ENCODE measurements around the gene TOMM6.

TOMM6 gene

GRCh38 chr6:41770381-41771057, 17.0 kb upstream of the TOMM6 start:
- TF ChIP-seq CTCF (conservative IDR thresholded peaks at IDR 0.05; ENCODE audit: low read depth), result no peak
- DNase-seq (ENCODE audit: low spot score), result no peak
- ChIA-PET POLR2A (ENCODE audit: low non-redundant PET) (no interaction called here), CTCF (interaction anchor here (1.0 kb wide), 1 partner anchor 16 kb away, joined by 3 read pairs; no protein-coding TSS in a partner anchor)
- H3K27ac ChIP-seq, result no peak overlapping the region; the same call in 1 of the 2 replicates

GRCh38 chr6:41771058-41771983, 16.2 kb upstream of the TOMM6 start:
- no peak overlapping the region for H3K27ac ChIP-seq
- TF ChIP-seq CTCF (conservative IDR thresholded peaks at IDR 0.05; ENCODE audit: low read depth), result no peak
- DNase-seq (ENCODE audit: low spot score), result no peak
- POLR2A ChIA-PET (ENCODE audit: low non-redundant PET), result no interaction called here
- CTCF ChIA-PET, result no interaction called here

GRCh38 chr6:41774841-41775240, 12.7 kb upstream of the TOMM6 start:
- H3K27ac ChIP-seq, result no peak overlapping the region
- ChIA-PET POLR2A (ENCODE audit: low non-redundant PET) (no interaction called here), CTCF (interaction anchor here (0.6 kb wide), 2 partner anchors 407 to 471 kb away, joined by 3 read pairs; no protein-coding TSS in a partner anchor)
- TF ChIP-seq CTCF (conservative IDR thresholded peaks at IDR 0.05; ENCODE audit: low read depth), result no peak
- DNase-seq (ENCODE audit: low spot score), result no peak

GRCh38 chr6:41775293-41775882, 12.1 kb upstream of the TOMM6 start:
- no peak for DNase-seq (ENCODE audit: low spot score)

GRCh38 chr6:41777551-41778285, 9.8 kb upstream of the TOMM6 start:
- ChIA-PET CTCF (interaction anchor here (0.9 kb wide), 1 partner anchor 41 kb away, joined by 5 read pairs; no protein-coding TSS in a partner anchor), POLR2A (ENCODE audit: low non-redundant PET) (no interaction called here)
- no peak for DNase-seq (ENCODE audit: low spot score)
- no peak overlapping the region for H3K27ac ChIP-seq
- no peak for TF ChIP-seq CTCF (conservative IDR thresholded peaks at IDR 0.05; ENCODE audit: low read depth)

More at GRCh38 chr6:41775293-41775882, 12.1 kb upstream of the TOMM6 start:
- POLR2A ChIA-PET (ENCODE audit: low non-redundant PET), result no interaction called here
- no peak overlapping the region for H3K27ac ChIP-seq
- CTCF ChIA-PET, result interaction anchor here (0.6 to 2.2 kb wide), 6 partner anchors 9 to 471 kb away, joined by 3 to 13 read pairs (median 4); partner anchors contain the start of gene TOMM6
- TF ChIP-seq CTCF (conservative IDR thresholded peaks at IDR 0.05; ENCODE audit: low read depth), result no peak
